ENCODE measurements around the gene MARCHF3. TPM values are rescaled to one million over a fixed set of nuclear protein-coding genes. Genes with fewer than 3 reads are reported as not detected.

Gene MARCHF3
- total and polyA plus RNA-seq, 2 of the 13 experiments (the other 11 are each of a cell fraction or from before 2014, with no cell fraction given): 4.8 to 11.9 TPM

GRCh38 chr5:126925482-126925881 lies 104.9 kb downstream of the MARCHF3 start:
- in situ Hi-C loops (cut with HindIII; ENCODE audit: extremely low pct_ligation_motif_present, low pct_unique_long_range_greater_than_20kb): no loop called here
- BruUV-seq (replicated peaks): no TSS peak
- 93% methylated on average over 3 of the region's 3 CpGs for WGBS (ENCODE audit: low lambda C conversion rate)

More at GRCh38 chr5:126925482-126925881, 104.9 kb downstream of the MARCHF3 start:
- FAIRE-seq (no peak), DNase-seq (ENCODE audit: low spot score) (no peak), ATAC-seq (no peak)
- H2AFZ ChIP-seq (ENCODE audit: low read length): no peak overlapping the region
- H3K27me3 ChIP-seq (ENCODE audit: control insufficient read depth in 1 of 2, insufficient read depth in 2 of 2, low read length in 2 of 2): no peaks in the 10 kb centered on the region
- CTCF ChIA-PET (ENCODE audit: low intra/inter-chr PET ratio, low total read pairs): no interaction called here
- no peak overlapping the region for H3K27ac ChIP-seq (ENCODE audit: extremely low read length, insufficient read depth, low read length)
- H3K4me3 ChIP-seq (replicated peaks in 1 of 3; ENCODE audit: insufficient read depth in 1 of 3, low read depth in 2 of 3, low read length in 3 of 3): no peak overlapping the region
- H3K9ac ChIP-seq (ENCODE audit: insufficient read depth, low read depth, low read length): no peak overlapping the region
- H3K4me2 ChIP-seq (ENCODE audit: low read depth, low read length): no peak overlapping the region
- no peaks in the 10 kb centered on the region for H4K20me1 ChIP-seq (ENCODE audit: insufficient read depth, low read length)
- intact Hi-C loops (cut with micrococcal nuclease; ENCODE audit: unreplicated experiment): no loop called here
- H3K4me1 ChIP-seq (ENCODE audit: insufficient read depth, low read length): no peaks in the 10 kb centered on the region
- H3K79me2 ChIP-seq (ENCODE audit: insufficient read depth, low read length): no peaks in the 10 kb centered on the region
- TF ChIP-seq FOXA3 (CRISPR knock-in tag; IDR thresholded peaks at IDR 0.05) (no peak), SNAPC5 (CRISPR knock-in tag; IDR thresholded peaks at IDR 0.05; ENCODE audit: borderline replicate concordance) (no peak), HOXA9 (CRISPR knock-in tag; IDR thresholded peaks at IDR 0.05; ENCODE audit: borderline replicate concordance) (no peak), IKZF4 (CRISPR knock-in tag; IDR thresholded peaks at IDR 0.05; ENCODE audit: borderline replicate concordance, low read depth, not compliant biosample characterization) (no peak), HDAC1 (CRISPR knock-in tag; IDR thresholded peaks at IDR 0.05) (no peak), RAD21 (CRISPR knock-in tag; IDR thresholded peaks at IDR 0.05) (no peak), NFIB (CRISPR knock-in tag; IDR thresholded peaks at IDR 0.05; ENCODE audit: borderline replicate concordance) (no peak), MAFG (CRISPR knock-in tag; IDR thresholded peaks at IDR 0.05) (no peak), HCFC1 (IDR thresholded peaks at IDR 0.05; ENCODE audit: low read depth, low read length) (no peak), BHLHE40 (IDR thresholded peaks at IDR 0.05; ENCODE audit: low read length) (no peak), AFF4 (CRISPR knock-in tag; IDR thresholded peaks at IDR 0.05) (no peak), E2F5 (CRISPR knock-in tag; conservative IDR thresholded peaks at IDR 0.05) (no peak), ARHGAP35 (CRISPR knock-in tag; IDR thresholded peaks at IDR 0.05; ENCODE audit: borderline replicate concordance) (no peak), ZBTB39 (CRISPR knock-in tag; IDR thresholded peaks at IDR 0.05) (no peak), ZNF746 (CRISPR knock-in tag; IDR thresholded peaks at IDR 0.05) (no peak)
- no peaks in the 10 kb centered on the region for H3K36me3 ChIP-seq (replicated peaks in 1 of 2; ENCODE audit: control insufficient read depth in 1 of 2, insufficient read depth in 2 of 2, low read length in 2 of 2)
- no peaks in the 10 kb centered on the region for H3K9me3 ChIP-seq (ENCODE audit: low read length)
- POLR2A ChIA-PET: no interaction called here
